Stimulated activated CD4-positive, alpha-beta T cell treated with anti-CD3 and anti-CD28 coated beads, Interleukin-12 subunit alpha, Interleukin-12 subunit beta, amount 100 ng/mL, for 48 hours (primary cell): ENCODE measurements around the gene SCARB1.
A peak's percentile ranks its signal among the peaks of the same experiment; 100 is the strongest.

Experiments used
- DNase-seq, 3 donors: peaks; one replicate each; pipeline ENCODE4 v3.0.0-alpha.2; 2020; ENCODE audit warnings: low read depth in 2 of 3, low spot score in 1 of 3

Gene SCARB1

DNA sequence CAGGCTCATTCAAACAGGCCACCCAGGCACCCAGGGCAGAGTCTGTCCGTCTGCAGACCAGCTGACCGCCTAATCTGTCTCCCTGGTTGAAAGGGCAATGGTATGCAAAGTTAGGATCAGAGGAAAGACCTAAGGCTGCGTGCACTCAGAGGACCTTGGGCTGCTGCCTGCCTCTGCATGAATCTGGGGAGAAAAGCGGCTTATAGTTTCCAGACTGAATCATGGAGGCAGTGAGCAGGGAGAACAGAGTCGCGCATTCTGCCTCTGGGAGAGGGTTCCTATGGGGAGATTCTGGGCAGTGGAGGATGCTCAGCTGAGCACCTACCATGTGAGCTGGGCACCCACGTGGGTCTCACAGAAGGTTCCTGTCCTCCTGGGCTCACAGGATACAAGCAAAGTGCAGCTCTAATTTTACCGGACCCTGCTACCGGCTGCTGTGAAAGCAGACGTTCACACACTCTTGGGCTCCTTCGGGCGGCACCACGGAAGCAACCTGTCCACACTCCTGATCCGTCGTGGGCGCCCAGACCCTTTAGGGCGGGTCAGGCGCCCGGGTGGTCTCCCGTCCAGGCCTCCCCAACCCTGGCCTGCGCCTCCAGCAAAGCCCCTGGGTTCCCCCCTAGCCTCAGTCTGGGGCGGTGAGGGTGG, 772 bp downstream of the SCARB1 start:
- peak in 1 of 3 donors; percentile 5 for DNase-seq

DNA sequence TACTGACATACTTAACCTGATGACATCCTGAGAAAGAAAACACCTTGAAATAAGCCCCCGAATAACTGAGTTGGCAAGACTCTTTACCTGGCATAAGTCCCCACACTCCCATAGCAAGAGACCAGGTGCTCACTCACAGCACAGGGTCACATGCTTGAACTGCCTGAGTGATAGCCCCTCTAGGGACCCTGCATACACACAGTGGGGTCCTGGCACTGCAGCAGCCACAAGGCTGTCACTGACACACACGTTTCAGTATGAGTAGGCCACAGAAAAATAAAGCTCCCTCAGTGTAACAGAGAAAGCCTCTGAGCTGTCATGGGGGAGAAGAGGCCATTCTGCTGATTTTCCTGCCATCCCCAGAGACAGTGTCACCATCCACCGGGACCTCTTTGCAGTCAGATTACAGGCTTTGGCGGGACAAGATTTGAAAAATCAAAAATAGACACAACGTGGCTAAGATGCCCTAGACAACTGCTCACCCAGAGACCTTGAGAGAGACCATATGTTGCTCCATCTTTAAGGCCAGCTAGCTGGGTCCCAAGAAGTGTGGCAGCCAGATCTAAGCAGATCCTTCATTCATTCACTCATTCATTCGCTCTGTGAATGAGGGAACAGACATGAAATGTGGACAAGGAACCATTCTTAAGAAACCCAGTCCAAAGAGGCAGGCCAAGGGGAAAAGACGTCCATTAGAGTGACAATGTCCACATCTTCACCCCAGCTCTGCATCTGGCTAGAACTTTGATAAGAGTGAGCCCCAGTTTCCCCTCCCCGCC, 1.6 kb downstream of the SCARB1 start:
- no peak for DNase-seq

DNA sequence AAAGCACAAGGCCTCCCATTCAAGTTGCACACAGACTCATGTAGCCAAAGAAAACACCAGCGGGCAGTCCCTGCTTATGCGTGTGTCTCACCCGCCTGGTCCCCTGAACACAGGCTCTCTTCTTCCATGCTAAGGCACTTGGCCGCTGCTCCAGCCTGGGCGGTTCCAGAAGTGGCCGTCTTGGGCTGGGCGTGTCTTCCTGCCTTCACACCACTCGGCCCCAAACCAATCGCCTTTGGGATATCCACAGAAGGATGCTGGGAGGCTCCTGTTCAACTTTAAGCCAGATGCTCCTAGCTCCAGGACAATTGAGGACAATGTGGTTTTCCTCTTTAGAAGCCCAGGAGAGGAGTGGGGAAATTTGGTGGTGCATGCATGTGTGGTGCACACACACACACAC, 2.2 kb downstream of the SCARB1 start:
- no peak for DNase-seq

DNA sequence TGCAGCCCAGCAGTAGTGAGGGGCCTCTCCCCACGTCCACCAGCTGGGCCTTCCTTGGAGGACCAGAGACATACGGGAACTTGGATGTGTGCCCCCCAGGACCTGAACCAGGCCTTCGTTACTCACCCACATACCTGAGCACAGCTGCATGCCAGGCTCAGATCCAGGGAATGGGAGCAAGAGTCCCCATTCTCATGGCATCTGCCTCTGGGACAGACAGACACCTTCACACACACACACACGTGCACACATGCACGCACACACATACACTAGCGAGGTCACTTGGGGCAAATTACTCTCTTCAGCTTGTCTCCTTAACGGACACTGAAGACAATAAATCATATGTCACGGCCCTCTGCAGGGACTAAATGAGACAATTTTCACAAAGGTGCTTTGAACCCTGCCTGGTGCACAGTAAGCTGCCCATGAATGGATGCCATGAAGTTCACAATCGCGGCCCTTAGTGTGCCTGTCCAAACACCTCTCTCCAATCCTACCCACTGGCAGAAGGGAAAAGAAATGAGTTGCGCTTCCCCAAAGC, 5.7 kb downstream of the SCARB1 start:
- DNase-seq = no peak

DNA sequence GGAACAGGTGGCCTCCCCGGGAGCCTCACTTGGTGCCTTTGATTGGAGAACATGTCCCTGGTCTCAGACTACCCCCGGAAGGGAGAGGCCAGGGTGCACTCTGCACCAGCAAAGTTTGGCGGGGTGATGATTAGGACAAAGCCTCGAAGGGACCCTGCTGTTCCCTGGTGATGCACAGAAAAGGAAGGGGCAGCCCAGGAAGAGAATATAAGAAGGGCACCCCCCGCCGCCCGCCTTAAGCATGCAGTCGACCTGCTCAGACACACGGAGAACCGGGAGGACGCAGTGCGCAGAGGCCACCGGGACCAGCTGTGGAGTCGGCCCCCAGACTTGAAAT, 6.9 kb downstream of the SCARB1 start:
- no peak for DNase-seq

DNA sequence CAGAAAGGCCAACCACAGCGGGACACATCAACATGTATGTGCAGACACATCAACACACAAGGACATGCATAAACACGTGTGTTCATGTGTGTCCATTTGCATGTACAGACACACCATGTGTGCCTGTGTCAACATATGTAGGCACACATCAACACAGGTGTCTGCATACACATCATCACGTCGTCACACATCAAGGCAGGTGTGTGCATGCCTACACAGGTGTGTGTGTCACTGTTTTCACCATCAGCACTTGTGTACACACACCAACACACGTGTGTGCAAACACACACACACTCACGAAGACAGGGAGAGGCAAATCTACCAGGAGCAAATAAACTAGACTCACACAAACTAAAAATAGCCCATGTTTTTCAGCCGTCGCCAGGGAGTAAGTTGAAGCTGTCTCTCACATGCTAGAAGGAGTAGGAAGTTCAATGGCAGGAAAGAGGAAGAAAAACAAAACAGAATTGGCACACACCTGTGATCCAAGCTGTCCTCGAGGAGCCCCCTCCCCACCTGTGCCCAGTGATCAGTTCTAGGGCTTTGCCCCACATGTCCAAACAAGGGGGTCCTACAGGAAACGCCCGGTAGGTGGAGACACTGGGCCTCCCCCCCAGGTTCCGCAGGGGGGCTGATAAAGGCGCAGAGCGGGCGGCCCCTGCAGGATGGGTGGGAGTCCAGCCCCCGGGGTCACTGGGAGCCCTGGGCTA, 7.4 kb downstream of the SCARB1 start:
- DNase-seq = no peak

DNA sequence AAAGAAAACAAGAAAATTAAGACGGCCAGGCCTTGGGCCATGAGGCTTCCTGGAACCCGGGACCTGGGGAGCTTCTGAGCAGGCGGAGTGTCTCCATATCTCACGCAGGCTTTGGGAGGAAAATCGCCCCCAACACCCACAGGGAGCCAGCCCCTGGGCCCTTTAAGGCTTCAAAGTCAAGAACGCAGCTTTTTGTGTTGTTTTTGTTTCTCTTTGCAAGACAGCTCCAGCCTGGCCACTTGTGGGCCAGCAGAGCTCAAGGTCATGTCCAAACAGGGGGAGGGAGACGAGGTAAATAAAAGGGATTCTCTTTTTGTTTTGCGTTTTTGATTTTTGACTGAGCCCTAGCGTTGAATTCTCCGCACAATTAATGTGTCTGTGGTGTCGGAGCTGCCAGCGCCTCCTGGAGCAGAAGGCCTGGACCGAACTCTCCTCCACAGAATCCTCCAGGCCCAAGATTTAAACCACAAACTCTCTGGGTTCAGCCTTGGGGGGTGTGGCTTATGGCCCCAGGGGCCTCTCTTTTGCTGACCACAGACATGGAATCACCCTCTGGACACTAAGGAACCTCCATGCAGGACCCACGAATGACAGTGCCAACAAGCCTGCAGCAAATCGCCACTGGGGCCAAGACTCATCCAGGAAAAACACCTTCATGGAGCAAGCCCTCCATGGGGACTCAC, 8.2 kb downstream of the SCARB1 start:
- DNase-seq = no peak

DNA sequence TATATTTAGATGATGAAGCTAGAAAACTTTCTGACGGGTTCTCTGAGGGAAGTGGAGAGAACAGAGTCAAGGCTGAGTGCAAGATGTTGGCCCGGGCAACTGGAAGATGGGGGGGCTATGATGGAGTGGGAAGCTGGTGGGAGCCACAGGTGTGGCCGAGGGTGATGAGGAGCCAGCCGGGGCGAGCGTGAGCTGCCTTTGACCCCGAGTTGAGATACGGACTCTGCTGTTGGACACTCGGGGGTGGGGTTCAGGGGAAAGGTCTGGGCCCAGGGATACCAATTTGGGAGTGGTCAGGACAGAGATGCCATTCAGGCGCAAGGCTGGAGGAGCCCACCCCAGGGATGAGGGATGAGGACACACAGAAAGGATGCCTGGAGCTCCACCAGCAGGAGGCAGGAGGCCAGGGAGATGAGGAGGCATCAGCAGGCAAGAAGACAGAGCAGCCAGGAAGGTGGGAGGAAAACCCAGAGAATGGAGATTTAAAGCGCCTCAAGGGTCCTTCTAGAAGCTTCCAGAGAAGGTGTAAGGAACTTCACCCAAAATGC, 9.0 kb downstream of the SCARB1 start:
- DNase-seq = no peak

DNA sequence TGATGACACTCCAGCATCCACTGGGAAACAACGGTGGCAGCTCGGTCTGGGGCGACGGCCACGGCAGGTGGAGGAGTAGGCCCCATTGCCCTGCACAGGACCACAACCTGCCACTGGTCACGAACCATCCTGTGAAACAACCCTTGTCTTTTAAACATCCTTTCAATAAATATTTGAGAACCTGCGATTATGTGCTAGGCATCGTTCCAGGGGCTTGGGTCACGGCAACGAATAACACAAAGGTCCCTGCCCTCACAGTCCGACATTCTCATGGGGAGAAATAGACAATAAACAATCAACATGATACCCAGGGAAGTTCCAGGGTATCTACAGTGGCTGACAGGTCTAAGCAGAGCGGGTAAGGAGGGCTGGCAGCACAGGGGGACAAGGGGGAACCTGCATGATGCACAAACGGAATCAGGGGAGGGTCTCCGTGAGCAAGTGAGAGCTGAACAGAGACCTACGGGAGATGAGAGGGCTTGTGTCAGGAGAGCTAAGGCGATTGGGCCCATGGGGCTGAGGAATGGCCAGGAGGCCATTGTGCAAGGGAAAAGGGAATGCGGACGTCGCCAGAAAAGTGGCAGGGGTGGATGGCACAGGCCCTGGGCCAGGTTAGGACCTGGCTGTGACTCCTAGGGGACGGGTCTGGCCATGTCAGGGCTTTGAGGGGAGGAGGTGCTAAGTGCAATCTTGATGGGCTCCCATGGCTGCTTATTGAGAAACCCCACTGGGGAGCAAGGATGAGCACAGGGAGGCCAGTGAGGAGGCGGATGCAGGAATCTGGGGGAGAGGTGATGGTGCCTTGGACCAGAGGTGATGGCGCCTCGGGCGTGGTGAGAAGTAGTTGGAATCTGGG, 9.7 kb downstream of the SCARB1 start:
- DNase-seq = no peak

DNA sequence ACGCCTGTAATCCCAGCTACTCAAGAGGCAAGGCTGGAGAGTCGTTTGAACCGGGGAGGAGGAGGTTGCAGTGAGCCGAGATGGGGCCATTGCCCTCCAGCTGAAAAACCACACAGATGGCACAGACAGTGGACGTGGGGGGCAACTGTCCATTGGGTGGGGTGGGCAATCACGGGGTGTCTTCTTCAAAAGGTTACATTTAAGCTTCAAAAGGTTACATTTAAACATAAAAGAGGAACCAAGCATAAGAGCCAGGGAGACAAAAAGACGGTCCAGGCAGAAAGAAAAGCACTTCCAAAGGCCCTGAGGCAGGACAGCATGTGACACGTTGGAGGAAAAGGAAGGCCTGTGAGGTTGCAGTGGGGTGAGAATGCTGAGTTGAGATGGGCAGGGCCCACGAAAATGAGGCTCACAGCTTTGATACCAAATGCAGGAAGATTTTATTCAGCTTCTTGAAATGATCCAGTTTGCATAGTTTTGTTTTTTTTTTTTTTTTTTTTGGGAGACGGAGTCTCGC, 10.7 kb downstream of the SCARB1 start:
- no peak for DNase-seq

DNA sequence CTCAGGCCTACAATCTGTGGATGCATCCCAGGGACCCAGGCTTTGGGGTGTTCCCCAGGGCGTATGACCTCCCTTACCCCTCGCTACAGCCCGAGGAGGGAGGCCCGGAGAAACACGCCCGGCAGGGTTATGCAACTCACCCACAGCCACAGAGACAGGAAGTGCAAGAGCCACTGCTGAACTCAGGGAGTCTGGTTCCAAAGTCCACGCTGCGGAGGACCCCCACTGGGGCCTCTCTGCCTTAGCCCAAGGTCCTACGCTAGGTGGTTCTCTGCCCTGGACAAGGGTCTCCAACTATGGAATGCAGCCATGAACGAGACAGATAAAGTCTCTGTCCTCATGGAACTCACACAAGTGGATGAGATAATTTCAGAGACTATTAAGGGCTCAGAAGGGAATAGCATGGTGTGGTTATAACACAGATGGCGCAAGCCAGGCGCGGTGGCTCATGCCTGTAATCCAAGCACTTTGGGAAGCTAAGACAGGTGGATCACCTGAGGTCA, 11.3 kb downstream of the SCARB1 start:
- no peak for DNase-seq

DNA sequence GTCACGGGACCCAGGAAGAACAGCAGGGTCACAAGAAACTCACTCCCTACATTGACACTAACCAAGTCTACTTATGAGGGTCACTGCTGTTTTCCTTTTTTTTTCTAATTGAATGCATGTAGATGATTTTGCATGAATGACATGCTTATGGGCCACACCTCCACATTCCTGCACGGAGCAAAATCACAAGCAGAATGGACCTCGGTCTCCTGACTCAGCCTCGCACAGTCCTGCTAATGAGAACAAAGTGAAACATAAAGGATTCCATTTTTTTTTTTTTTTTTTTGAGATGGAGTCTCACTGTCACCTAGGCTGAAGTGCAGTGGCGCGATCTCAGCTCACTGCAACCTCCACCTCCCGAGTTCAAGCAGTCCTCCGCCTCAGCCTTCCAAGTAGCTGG, 12.3 kb downstream of the SCARB1 start:
- no peak for DNase-seq

DNA sequence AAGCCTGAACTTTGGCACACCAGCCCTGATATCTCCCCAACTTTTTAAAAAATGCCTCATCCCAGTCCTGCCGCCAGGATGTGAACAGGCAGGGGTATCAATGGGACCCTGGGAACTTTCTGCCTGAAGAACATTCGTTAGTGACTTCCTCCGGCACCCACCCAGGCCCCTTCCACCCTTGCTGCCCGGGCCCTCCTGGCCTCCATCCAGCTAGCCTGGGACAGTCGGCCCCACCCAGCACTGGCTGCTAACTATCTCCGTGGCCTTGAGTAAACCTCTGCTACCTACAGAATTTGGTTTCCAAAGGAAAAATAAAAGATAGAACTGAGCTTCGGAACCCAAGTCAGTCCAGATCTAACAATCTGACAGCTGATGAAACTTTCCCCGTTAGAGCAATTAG, 14.3 kb downstream of the SCARB1 start:
- no peak for DNase-seq

DNA sequence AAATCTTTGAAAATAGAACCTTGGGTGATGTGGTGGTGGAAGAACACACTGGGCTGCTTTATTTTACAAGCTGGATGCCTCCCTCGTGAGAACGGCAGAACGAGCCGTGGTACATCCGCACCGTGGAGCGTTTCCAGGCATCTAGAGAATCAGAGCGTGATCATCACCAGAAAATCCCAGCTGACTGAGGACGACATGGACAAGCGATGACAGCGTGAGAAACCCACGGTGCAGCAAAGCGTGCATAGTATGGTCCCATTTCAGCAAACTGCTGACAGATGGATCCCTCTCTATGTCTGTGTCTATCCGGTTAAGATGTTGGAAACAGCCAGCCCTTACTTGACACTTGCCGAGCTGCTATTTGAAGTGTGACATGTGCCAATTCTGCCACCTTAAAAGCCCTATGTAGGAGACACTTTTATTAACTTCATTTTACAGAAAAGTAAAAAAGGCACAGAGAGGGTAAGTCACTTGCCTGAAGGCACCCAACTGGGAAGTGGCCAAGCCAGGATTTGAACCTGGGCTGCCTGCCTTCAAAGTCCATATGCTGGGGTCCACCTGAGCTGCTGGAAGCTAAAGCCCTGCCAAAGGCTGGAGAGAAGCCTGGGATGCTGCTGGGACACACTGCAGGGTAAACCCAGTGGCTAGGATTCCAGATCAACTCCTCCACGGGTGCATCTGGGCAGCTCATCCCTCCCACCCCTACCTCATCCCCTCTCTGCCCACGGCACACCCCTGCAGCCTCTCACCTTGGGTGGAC, 14.9 kb downstream of the SCARB1 start:
- no peak for DNase-seq

DNA sequence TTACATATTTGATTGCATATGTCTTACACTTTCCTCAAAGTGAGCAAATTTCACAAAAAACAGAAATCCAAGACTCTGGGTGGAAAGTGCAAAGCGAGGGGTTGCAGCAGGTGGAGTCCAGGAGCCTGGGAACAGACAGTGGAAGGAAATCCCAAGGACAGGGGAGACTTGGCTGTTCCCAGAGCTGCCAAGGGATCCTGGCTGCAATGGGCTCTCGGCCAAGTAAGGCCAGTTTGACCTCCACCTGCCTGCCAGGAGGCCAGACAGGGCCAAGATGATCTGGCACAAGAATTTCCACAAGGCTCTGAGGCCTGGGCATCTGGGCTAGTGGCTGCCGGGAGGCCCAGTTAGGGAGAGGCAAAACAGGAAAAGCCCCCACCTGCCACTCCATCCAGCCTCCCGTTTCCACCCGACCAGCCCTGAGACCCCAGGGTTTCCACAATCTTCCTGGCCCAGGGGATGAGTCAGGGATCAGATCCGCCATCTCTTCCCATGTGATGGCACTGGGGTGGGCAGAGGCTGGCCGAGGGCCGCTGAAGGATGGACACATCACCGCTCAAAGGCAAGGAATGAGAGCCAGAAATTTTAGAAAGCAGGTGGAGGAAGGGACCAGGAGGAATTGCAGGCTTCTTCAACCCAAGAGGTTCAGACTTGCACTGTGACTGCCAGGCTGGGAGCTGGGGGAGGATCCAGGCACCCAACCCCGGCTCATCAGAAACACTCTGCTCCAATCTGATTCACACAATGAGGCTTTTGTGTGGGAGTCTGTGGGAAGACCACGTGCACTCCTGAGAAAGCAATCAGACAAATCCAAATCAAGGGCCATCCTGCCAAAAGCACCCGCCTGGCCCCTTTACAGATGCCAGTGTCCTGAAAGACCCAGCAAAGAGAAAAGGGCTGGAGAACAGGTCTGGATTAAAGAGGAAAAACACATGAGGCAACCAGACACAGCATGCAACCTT, 16.3 kb downstream of the SCARB1 start:
- no peak for DNase-seq

DNA sequence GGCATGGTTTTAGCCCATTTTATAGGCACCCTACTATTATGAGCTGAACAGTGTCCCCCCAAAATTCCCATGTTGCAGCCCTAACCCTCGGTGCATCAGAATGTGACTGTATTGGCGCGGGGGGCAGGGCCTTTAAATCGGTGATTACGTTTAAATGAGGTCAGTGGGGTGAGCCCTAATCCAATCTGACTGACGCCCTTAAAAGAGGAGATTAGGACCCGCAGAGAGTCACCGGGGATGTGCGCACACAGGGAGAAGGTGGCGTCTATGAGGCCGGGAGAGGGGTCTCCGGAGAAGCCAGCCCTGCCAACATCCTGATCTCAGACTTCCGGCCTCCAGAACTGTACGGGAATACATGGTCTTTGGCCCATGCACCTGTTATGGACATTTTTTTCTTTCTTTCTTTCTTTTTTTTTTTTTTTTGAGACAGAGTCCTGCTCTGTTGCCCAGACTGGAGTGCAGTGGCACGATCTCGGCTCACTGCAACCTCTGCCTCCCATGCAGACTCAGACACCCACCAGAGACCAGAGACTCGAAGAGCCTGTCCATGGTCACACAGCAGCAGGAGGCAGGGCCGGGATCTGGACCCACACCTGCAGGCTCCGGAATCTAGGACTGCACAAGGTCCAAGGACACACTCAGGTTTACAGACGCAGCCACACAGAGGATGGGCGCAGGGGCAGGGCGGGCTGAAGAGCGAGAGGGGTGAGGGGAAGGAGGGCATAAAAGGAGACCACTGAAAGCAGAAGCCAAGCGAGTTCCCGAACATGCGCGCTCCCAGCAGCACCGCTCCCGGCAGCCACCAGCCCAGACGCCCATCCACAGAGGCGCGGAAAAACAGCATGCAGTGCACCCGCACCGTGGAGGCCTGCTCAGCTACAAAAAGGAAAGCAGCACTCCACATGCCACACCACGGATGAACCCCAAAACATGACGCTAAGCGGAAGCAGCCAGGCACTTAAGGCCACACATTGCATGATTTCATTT, 19.0 kb downstream of the SCARB1 start:
- no peak for DNase-seq
